ENCODE results near the gene SLC28A3.

Gene SLC28A3

DNA sequence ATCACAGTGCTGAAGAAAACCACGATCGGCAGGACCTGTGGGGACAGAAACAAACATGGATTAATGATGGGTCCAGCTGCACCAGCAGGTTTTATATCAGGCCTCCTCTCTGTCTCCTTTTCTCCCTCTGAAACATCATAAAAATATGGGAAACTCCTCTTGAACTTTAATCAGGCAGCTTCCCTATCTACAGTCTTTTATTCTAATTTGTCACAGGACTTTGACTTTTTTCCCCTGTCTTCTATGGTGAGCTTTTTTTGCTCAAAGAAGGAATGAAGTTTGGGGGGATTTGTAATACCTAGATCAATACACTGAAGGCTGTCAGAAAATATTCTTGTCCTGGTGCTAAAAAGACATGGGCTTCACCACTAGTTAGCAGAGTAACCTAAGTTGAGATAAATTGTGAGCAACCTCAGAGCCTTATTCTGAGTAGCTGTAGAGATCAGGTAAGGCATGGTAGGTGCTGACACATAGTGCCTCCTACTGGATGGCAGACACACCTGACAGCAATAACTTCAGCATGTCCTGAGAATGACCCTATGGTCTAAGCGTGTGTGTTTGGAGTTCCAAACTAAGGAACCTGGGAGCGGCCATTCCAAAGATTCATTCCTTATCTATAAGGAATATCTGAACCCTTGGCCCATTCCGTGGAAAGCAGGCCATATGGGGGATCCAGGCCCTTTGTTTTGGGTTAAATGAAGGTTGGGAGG, 46.2 kb downstream of the SLC28A3 start:
- DNase-seq, result no peak

DNA sequence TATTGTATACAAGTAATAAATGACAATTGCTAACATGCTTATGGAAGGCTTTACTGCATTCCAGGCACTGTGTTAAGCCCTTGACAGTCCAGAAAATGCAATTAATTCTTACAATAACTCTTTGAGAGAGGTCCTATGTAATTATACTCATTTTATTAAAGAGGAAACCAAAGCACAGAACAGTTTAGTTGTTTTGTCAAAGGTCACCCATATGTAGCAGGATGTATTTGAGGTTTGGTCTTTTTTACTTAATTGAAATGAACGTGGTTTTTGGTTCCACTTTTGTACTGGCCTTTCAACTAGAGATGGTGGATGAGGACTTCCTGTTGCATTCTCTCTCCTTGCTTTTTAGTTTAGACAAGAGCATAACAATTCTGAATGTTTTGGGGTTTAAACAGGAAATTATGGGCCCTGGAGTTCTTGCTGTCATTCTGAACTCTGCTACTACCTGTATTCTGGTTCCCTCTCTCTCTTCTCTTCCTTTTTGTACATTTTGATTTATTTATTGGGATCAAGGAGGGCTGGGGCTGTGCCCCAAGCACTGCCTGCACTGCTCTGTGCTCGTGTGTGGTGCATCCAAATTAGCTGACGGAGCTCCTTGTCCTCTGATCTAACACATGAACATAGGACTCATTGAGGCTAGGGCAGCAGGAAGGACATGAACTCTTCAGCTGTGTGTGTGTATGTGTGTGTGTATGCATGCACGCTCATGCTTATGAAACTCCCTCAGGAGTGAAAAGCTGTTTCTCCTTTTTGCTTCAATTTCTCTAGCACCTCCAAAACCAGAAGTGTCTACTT, 47.4 kb downstream of the SLC28A3 start:
- DNase-seq, result no peak

DNA sequence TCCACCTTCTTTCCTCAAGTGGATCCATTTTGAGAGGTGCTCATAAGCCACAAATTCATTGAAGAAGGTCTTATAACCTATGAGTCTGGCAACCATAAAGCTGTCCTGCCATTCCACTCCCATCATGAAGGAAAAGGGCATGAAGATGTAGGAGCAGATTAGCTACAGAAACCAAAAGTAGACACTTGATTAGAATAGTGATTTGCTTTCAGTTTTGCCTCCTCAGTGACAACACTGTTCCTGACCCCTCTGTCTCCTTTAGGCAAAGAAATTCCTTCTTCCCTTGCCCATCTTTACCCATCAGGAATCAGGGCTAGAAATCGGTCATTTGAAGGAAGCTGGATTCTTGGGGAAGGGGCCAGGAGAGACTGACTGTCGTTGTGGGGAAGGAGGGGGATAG, 55.2 kb downstream of the SLC28A3 start:
- DNase-seq, result no peak

DNA sequence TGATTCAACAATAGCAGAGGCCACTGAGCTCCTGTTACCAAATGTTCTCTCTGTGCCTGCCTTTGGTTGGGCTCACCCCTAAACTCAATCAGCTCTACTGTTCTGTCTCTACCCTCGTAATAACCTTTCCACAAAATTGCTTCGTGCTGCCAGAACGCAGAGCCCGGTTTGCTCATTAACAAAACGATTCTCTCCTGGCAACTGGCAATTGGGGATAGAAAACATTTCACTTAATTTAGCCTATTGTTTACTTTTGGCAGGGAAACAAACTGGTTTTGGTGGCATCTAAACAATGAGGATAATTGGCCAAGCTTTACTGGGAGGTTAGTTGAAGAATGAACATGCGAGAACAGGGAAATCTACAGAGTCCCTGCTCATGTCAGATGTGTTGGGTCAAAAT, 56.6 kb downstream of the SLC28A3 start:
- no peak for DNase-seq

DNA sequence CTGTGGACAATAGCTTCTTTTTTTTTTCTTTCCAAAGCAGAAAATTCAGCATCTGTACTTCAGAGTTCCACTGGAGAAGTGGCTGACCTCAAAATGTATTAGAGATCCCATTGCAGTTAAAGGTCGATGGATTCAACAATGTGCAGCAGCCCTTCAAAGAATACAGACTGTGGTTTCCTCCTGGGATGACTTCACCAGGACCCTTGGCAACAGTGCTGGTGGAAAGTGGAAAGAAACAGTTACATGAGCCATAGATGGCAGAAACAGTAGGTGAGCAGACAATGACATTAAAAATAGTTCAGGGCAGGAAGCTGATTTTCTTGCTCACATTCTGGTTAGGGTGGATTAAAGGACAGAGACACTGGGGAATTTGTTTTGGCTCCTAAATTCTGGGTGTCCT, 62.4 kb downstream of the SLC28A3 start:
- no peak for DNase-seq

DNA sequence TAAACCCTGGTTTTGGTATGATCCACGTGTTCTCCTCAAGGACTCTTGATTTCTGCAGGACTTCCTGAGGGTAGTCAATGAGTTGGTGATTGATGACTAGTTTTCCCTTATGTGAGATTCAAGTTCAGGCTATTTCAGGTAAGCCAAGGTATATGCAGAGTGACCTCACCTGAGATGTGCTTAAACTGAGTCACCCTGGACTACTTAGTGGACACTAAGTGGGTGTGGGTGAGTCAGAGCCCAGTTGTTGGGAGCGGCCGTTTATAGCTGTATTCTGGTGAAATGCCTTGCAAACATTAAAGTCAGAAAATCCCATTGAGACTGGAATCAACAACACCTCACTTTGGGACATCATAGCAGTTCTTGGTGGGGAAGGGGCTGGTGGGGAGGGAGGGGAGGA, 62.9 kb downstream of the SLC28A3 start:
- DNase-seq, result no peak

DNA sequence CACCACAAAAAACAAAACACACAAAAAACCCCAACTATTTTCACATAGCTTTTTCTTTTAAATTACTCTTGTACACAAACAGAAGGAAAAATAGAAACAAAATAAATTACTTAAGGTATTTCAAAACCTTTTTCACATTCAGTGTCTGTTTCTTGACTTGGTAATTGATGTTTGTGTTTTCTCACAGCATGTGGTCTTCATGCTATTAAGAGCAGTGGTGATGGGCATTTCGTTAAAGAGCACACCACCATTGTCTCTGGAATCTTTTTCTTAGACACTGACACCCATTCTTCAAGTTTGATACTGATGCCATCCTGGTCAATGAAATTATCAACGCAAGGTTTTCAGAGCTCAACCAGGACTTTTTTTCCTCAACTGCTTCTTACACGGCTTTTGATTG, 63.8 kb downstream of the SLC28A3 start:
- no peak for DNase-seq

DNA sequence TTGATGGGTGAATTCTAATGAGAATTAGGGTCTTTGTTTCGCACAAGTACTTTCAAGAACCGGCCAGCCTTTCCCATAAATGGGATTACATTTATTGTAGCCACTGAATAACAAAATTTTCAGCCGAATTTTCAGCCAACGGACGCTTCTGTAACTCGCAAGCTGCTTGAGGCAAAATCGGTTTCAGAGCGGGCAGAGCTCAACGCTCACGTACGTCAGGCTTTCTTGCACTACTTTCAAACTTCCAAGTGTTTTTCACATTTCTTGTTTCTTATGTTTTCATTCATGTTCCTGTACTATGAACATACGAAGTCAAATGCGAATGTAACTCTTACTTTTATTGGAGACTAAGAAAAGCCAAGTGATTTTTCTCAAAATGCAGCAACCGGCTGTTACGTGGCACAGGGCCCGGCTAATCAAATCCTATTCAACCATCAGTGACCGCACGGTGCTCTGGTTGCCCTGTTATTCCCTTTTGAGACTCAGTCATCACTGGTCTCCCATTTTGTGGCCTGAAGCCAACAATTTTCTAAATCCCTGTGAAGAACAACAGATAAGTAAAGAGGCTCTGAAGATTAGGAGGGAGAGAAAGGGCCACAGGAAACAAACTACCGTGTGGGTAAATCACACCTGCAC, 68.5 kb downstream of the SLC28A3 start:
- DNase-seq, result no peak

DNA sequence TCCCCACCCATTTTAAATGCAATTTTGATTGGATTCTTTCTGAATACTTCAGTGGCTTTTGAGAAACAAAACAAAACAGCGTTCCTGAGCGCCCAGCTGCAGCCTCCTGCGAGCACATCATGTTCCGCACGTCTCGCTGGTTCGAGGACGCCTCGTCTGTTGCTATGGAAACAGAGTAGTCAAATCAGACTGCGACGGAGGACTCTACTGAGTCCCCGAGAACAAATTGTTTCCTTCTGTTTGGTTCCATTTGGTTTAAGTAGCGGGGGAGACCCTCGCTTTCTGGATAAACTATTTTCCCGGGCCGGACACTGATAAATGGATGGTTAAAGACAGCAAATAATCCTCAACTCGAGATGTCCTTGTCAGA, 69.0 kb downstream of the SLC28A3 start:
- DNase-seq, result peak; percentile 71

DNA sequence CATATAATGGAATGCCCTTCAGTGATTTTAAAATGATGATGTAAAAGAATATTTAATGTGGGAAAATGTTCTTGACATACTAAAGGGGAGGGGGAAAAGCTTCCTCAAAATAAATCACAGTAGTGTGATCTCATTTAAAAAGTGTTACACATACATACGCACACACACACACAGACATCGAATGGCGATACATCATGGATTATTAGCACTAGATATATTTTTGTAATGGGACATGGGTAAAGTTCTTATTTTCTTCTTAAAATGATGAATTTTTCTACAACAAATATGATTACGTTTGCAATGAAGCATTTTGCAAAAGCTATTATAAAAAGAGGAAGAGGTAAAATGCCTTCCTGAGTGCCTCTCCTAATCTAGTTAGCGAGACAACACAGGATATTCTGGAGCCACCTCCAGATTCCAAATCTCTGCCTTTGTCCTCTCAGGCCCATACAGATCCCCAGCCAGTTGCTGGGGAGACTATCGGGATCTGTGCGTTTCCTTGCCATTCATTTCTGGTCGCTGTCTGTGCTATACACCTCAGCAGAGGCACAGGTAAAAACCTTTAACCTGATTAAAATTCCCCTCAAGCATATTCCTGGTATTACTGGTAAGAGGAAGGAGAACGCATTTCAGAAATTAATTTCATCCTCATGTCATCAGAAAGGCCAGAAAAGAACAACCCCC, 69.6 kb downstream of the SLC28A3 start:
- no peak for DNase-seq

DNA sequence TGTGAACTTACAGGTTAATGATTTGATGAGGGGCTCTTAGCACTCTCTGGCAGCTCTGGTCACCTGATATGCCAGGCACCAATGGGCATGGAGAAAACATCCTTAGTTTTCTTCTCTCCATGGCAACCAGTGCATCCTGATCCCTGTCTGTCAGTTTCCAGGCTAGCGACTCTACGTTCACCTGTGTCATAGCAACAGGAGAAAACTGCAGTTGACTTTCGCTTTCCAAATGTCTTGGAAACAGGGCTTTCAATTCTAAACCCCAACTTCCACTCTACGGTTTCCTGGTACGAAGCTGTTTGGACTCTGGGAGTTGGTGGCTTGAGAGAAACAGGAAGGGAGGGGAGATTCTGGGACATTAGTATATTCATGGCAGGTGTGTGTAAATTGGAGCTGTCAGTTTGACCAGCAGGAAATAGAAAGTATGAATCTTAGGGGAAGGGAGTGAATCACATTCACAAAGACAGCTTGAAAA, 74.4 kb downstream of the SLC28A3 start:
- DNase-seq, result no peak

DNA sequence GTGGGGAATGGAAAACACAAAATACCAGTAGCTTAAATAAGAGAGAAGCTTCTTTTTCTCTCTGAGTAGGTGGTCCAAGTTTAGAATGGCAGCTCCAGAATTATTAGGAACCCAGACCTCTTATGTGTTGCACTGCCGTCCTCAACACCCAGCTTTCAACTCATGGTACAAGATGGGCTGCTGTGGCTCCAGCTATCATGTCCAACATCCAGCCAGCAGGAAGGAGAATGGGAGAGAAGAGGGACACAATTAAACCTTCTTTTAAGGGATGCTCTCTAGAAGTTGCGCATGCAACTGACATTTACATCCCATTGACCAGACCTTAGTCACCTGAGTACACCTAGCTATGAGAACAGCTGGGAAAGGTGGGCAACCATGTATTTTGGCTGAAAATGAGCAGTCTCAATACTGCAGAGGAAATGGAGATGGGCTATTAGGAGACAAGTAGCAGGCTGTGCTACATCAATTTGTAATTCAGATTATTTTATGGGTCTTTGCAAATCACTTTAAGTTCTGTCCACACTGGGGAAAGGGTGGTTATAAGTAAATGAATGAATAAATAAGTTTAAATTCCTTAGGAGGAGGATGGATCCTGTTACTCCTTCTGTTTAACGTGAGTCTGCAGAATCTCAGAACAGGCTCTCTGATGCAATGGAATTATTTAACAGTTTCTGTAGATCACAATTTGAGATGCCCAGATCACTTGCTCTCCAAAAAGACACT, 76.1 kb downstream of the SLC28A3 start:
- no peak for DNase-seq

DNA sequence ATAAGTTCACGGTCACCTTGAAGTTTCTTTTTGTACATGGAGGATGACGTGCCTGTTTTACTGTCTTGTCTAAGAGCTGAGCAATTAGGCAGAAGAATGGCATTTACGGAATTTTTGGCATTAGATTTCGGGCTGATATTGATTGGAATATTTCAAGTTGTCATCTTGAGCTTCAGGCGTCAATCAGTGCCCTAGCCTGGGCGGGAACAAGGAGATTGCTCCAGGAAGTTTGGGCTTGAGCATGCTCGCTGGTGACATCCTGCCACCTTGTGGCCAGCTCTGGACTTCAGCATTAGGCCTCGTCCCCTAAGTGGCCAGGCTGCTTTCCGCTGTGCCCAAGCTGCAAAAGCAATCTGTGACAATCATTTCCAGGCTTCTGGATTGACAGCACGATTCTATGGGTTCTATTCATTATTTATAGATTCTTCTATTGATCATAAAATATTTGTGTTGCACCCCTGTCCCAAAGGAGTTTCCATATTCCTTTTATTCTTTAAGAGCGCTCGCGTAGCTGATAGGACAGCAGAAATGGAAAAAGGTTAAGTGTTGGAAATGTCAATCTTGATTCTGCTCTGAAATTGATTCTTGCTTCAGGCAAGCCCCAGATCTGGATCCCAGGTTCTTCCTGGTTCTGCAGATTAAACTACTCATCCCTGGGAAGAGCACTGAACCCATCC, 79.3 kb downstream of the SLC28A3 start:
- peak; percentile 49 for DNase-seq

DNA sequence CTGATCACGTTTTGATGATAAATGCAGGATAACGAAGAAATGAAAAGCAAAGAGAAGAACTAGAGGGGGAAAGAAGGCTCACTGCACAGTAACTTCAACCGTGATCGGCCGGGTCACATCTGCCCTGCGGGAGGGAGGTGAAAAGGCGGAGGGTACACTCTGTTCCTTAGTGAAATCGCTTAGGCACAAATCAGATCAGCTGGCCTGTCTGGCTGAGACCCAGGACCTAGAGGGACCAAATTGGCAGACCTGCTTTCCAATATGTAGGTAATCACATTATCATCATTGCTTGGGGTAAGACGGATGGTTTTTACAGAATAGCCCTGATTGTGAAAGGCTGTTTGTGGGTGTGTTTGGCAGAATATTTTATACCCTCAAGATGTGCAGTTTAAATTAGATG, 82.2 kb downstream of the SLC28A3 start:
- DNase-seq, result no peak

DNA sequence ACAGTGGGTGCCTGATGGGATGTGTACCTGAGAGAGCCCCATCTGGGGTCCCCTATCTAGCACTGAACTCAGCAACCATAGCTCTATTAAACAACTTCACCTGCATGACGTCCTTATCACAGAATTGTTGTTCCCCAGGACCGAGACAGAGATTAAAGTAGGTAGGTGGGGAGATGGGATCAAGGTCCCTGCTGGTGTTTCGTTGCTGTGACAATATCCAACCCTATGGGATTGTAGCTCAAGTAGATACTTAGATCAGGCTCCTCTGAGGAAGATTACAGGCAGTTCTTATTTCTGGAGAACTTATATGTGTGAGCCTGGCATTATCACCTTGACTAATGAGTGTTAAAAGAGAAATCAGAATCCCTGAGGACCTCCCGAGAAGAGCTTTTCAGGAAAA, 84.9 kb downstream of the SLC28A3 start:
- DNase-seq, result no peak

DNA sequence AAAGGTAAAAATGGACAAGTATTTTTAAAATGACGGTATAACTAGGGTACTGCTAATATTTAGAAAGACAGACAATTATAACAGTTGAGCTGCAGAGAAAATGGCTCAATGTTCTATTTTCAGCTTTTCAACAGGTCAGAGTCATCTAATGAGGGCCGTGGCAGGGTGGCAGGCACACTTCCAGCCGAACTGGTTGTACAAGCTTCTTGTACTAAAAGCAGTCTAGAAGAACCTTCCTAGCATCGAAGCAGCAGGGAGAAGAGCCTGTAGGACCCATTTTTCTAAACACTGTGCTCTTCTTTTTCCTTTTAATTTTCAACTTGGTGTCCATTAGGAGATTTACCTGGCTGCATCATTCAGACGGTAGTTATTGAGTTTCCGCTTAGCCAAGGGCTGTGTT, 85.6 kb downstream of the SLC28A3 start:
- DNase-seq, result no peak

DNA sequence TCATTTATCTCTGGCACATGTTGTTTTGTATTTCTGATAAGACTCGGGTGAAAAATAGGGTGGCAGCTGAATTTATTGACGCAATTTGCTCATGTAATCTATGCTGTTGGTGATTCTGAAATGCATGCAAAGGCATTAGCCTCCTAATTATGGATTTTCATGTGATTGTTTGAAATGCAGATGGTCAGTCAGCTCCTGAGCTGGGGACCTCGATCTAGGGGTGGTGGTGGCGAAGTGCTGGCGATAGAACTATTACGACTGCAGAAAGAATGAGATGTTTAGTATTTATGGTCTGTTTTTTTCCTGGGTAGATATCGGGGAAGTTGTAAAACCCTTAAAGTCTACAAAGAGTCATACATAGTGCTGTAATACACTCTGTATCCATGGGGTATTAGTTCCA, 88.6 kb downstream of the SLC28A3 start:
- DNase-seq, result no peak

DNA sequence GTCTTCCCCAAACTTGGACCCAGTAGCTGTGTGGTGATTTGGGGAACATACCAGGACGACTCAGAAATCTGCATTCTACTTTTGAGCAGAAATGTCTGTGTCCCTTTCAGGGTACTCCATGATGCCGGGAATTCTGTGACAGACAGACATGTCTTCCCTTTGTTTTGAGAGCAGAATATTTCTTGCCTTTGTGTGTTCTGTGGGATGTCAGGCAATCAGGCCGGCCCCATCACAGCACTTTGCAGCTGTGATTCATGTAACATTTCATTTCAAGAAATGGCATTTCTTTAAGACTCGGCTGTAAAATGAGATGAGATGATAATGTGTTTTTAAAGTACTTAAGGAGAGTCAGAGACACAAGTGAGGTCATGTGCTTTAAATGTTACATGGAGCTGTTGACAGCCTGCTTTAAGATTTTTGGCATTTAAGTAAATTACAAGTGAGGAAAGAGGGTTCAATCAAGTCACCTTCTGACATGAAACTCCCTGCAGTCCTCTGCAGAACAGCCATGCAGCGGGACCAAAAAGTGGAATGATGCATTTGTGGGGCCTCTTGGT, 98.7 kb downstream of the SLC28A3 start:
- DNase-seq, result no peak

DNA sequence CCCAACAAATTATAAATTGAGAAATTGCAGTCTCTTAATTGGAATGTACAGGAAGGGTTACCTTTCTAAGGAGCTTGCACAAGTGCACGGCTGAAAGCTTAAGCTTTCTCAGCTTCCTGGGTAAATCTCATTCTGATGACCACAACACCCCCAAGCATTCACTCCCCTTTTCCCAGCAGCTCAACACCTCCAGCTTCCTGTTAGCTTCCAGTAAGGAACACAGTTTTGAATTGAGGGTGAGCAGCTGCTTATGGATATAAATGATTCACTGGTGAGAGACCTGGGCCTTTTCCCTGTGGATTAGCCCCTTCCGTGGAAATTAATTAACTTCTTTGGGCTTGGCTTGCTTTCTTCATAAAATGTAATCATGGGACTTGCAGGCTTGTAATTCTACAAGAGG, 101.2 kb downstream of the SLC28A3 start:
- DNase-seq, result no peak

DNA sequence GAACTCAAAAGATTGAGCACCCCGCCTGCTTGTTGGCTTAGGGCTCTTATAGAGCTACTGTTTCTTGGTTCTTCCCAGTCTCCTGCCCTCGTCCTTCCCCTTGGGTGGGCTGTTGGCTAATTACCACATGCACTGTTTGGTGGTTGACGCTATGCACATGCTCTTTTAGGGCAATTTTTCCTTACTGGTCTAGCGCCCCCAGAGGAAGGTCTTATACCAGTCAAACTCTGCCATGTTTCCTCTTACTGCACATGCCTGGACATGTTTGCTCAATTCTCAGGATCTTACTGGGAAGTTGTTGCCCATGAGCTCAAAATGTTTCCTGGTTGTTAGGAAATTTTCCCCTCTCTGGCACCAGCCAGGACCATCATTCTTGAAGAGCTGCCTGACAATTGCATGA, 101.9 kb downstream of the SLC28A3 start:
- no peak for DNase-seq

DNA sequence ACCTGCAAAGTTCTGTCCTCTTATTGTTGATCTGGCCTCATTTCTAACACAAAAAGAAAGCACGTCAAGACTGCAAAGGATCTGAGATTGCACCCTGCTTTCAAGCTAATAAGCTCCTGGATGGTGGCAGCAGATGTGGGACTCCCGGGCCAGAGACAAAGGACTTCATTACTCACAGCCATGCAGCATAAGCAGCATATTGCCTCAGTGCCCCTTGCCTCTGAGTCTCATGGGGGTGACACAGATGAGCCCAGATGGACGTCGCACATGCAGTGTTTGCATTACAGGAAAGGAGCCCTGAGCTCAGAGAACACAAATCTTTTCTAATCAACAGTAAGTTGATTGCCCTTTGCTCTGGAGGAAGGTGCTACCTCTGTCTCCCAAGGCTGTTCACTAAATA, 105.0 kb downstream of the SLC28A3 start:
- DNase-seq, result no peak
